ENCODE measurements around the gene NCBP1.

DNA sequence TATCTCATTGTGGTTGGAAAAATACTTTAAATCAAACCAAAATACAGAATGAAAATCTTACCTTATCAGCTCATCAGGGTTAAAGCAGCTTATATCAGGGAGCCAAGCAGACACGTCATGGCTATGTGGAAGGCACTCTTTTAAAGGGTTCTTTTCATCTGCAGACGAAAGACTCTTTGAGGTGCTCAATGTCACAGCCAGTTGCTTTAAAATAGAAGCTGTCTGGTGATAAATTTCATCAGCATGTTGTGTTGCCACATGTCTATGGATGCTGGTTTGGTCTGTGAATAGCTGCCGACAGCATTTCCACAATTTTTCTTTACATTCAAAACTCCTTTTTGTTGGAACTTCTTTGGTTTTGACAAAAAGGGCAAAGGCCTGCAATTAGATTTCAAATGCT is 8.0 kb upstream of the NCBP1 start:
- TF ChIP-seq ZNF274 (IDR thresholded peaks at IDR 0.05; ENCODE audit: low read depth, low read length) (no peak), YY1 (IDR thresholded peaks at IDR 0.05; ENCODE audit: insufficient read depth, insufficient read length) (no peak)

Data from NT2/D1 (cell line).